ENCODE data around the gene SPARC.
"Not testable (repeated sequence)": the region's sequence is repeated elsewhere in the genome, so short reads cannot be mapped to it uniquely, and the experiment has no call there.

Gene SPARC

GRCh38 chr5:151686674-151687407, at the start of gene SPARC:
SPARC (minus strand) TSS chr5:151686915; CDS start chr5:151676188, 10,727 bp downstream.
- H3K9ac ChIP-seq (ENCODE audit: low read length) = peak within 1 kb of the TSS; percentile 76
- H3K4me1 ChIP-seq (ENCODE audit: control insufficient read depth, insufficient read depth, low read length) = peaks cover 23% of the 10 kb centered on the region
- peak within 1 kb of the TSS; percentile 87 for H3K4me3 ChIP-seq (ENCODE audit: low read length)
- no peaks in the 10 kb centered on the region for H3K36me3 ChIP-seq (ENCODE audit: control insufficient read depth, insufficient read depth, low read length)
- H3K27ac ChIP-seq (ENCODE audit: low read depth, low read length) = peak within 1 kb of the TSS; percentile 85
- H3K27me3 ChIP-seq (ENCODE audit: control insufficient read depth, insufficient read depth, low read length) = no peaks in the 10 kb centered on the region

GRCh38 chr5:151735646-151736045, 48.9 kb upstream of the SPARC start:
- no peak overlapping the region for H3K4me3 ChIP-seq (ENCODE audit: low read length)
- peaks cover 4% of the 10 kb centered on the region for H3K4me1 ChIP-seq (ENCODE audit: control insufficient read depth, insufficient read depth, low read length)
- no peaks in the 10 kb centered on the region for H3K27me3 ChIP-seq (ENCODE audit: control insufficient read depth, insufficient read depth, low read length)
- no peak overlapping the region for H3K27ac ChIP-seq (ENCODE audit: low read depth, low read length)
- no peaks in the 10 kb centered on the region for H3K36me3 ChIP-seq (ENCODE audit: control insufficient read depth, insufficient read depth, low read length)
- H3K9ac ChIP-seq (ENCODE audit: low read length) = no peak overlapping the region

GRCh38 chr5:151734064-151734408, 47.3 kb upstream of the SPARC start:
- H3K36me3 ChIP-seq (ENCODE audit: control insufficient read depth, insufficient read depth, low read length) = no peaks in the 10 kb centered on the region

GRCh38 chr5:151733358-151734063, 46.8 kb upstream of the SPARC start:
- H3K4me1 ChIP-seq (ENCODE audit: control insufficient read depth, insufficient read depth, low read length) = no peaks in the 10 kb centered on the region
- no peak overlapping the region for H3K9ac ChIP-seq (ENCODE audit: low read length)
- H3K36me3 ChIP-seq (ENCODE audit: control insufficient read depth, insufficient read depth, low read length) = no peaks in the 10 kb centered on the region
- H3K27me3 ChIP-seq (ENCODE audit: control insufficient read depth, insufficient read depth, low read length) = no peaks in the 10 kb centered on the region
- H3K4me3 ChIP-seq (ENCODE audit: low read length) = no peak overlapping the region
- no peak overlapping the region for H3K27ac ChIP-seq (ENCODE audit: low read depth, low read length)

More at GRCh38 chr5:151734064-151734408, 47.3 kb upstream of the SPARC start:
- H3K9ac ChIP-seq (ENCODE audit: low read length) = no peak overlapping the region
- no peak overlapping the region for H3K27ac ChIP-seq (ENCODE audit: low read depth, low read length)
- H3K4me1 ChIP-seq (ENCODE audit: control insufficient read depth, insufficient read depth, low read length) = no peaks in the 10 kb centered on the region
- H3K4me3 ChIP-seq (ENCODE audit: low read length) = no peak overlapping the region
- no peaks in the 10 kb centered on the region for H3K27me3 ChIP-seq (ENCODE audit: control insufficient read depth, insufficient read depth, low read length)

- no peaks in the 10 kb centered on the region for H3K36me3 ChIP-seq (ENCODE audit: control insufficient read depth, insufficient read depth, low read length)
- H3K4me3 ChIP-seq (ENCODE audit: low read length) = no peak overlapping the region
- H3K9ac ChIP-seq (ENCODE audit: low read length) = no peak overlapping the region
- H3K27me3 ChIP-seq (ENCODE audit: control insufficient read depth, insufficient read depth, low read length) = no peaks in the 10 kb centered on the region
- no peak overlapping the region for H3K27ac ChIP-seq (ENCODE audit: low read depth, low read length)
- no peaks in the 10 kb centered on the region for H3K4me1 ChIP-seq (ENCODE audit: control insufficient read depth, insufficient read depth, low read length)
These were observed 43.7 kb upstream of the SPARC start for GRCh38 chr5:151730381-151730780.

- H3K27ac ChIP-seq (ENCODE audit: low read depth, low read length); H3K4me1 ChIP-seq (ENCODE audit: control insufficient read depth, insufficient read depth, low read length); H3K27me3 ChIP-seq (ENCODE audit: control insufficient read depth, insufficient read depth, low read length); H3K36me3 ChIP-seq (ENCODE audit: control insufficient read depth, insufficient read depth, low read length); H3K9ac ChIP-seq (ENCODE audit: low read length); H3K4me3 ChIP-seq (ENCODE audit: low read length): not testable (repeated sequence)
These were observed 42.9 kb upstream of the SPARC start for GRCh38 chr5:151729597-151729996.

GRCh38 chr5:151724360-151724759, 37.6 kb upstream of the SPARC start:
- Histone ChIP-seq H3K36me3 (ENCODE audit: control insufficient read depth, insufficient read depth, low read length) (no peaks in the 10 kb centered on the region), H3K9ac (ENCODE audit: low read length) (no peak overlapping the region), H3K4me1 (ENCODE audit: control insufficient read depth, insufficient read depth, low read length) (no peaks in the 10 kb centered on the region), H3K27ac (ENCODE audit: low read depth, low read length) (no peak overlapping the region), H3K4me3 (ENCODE audit: low read length) (no peak overlapping the region), H3K27me3 (ENCODE audit: control insufficient read depth, insufficient read depth, low read length) (no peaks in the 10 kb centered on the region)

- peaks cover 13% of the 10 kb centered on the region for H3K4me1 ChIP-seq (ENCODE audit: control insufficient read depth, insufficient read depth, low read length)
- H3K9ac ChIP-seq (ENCODE audit: low read length) = no peak overlapping the region
- H3K27ac ChIP-seq (ENCODE audit: low read depth, low read length) = no peak overlapping the region
- H3K27me3 ChIP-seq (ENCODE audit: control insufficient read depth, insufficient read depth, low read length) = no peaks in the 10 kb centered on the region
- no peak overlapping the region for H3K4me3 ChIP-seq (ENCODE audit: low read length)
- H3K36me3 ChIP-seq (ENCODE audit: control insufficient read depth, insufficient read depth, low read length) = no peaks in the 10 kb centered on the region
These were observed 35.8 kb upstream of the SPARC start for GRCh38 chr5:151722546-151722945.

- Histone ChIP-seq H3K27ac (ENCODE audit: low read depth, low read length) (no peak overlapping the region), H3K36me3 (ENCODE audit: control insufficient read depth, insufficient read depth, low read length) (no peaks in the 10 kb centered on the region), H3K27me3 (ENCODE audit: control insufficient read depth, insufficient read depth, low read length) (no peaks in the 10 kb centered on the region), H3K4me1 (ENCODE audit: control insufficient read depth, insufficient read depth, low read length) (peaks cover 13% of the 10 kb centered on the region), H3K9ac (ENCODE audit: low read length) (no peak overlapping the region), H3K4me3 (ENCODE audit: low read length) (no peak overlapping the region)
These were observed 35.2 kb upstream of the SPARC start for GRCh38 chr5:151721812-151722391.

GRCh38 chr5:151721087-151721646, 34.5 kb upstream of the SPARC start:
- Histone ChIP-seq H3K4me1 (ENCODE audit: control insufficient read depth, insufficient read depth, low read length) (peaks cover 13% of the 10 kb centered on the region), H3K27ac (ENCODE audit: low read depth, low read length) (no peak overlapping the region), H3K36me3 (ENCODE audit: control insufficient read depth, insufficient read depth, low read length) (no peaks in the 10 kb centered on the region)

GRCh38 chr5:151720215-151720614, 33.5 kb upstream of the SPARC start:
- Histone ChIP-seq H3K9ac (ENCODE audit: low read length) (no peak overlapping the region), H3K36me3 (ENCODE audit: control insufficient read depth, insufficient read depth, low read length) (no peaks in the 10 kb centered on the region), H3K4me3 (ENCODE audit: low read length) (no peak overlapping the region), H3K4me1 (ENCODE audit: control insufficient read depth, insufficient read depth, low read length) (peaks cover 13% of the 10 kb centered on the region), H3K27ac (ENCODE audit: low read depth, low read length) (no peak overlapping the region), H3K27me3 (ENCODE audit: control insufficient read depth, insufficient read depth, low read length) (no peaks in the 10 kb centered on the region)

More at GRCh38 chr5:151721087-151721646, 34.5 kb upstream of the SPARC start:
- Histone ChIP-seq H3K27me3 (ENCODE audit: control insufficient read depth, insufficient read depth, low read length) (no peaks in the 10 kb centered on the region), H3K4me3 (ENCODE audit: low read length) (no peak overlapping the region), H3K9ac (ENCODE audit: low read length) (no peak overlapping the region)

- Histone ChIP-seq H3K27ac (ENCODE audit: low read depth, low read length) (peak overlapping the region; percentile 30), H3K36me3 (ENCODE audit: control insufficient read depth, insufficient read depth, low read length) (no peaks in the 10 kb centered on the region), H3K9ac (ENCODE audit: low read length) (no peak overlapping the region), H3K4me1 (ENCODE audit: control insufficient read depth, insufficient read depth, low read length) (peaks cover 13% of the 10 kb centered on the region), H3K27me3 (ENCODE audit: control insufficient read depth, insufficient read depth, low read length) (no peaks in the 10 kb centered on the region), H3K4me3 (ENCODE audit: low read length) (no peak overlapping the region)
These were observed 32.7 kb upstream of the SPARC start for GRCh38 chr5:151719228-151720000.

All from rectal smooth muscle tissue (tissue), 1 donor.